ENCODE data around the gene TMEM182.
A peak's percentile ranks its signal among the peaks of the same experiment; 100 is the strongest.

The TMEM182 gene, protein sequence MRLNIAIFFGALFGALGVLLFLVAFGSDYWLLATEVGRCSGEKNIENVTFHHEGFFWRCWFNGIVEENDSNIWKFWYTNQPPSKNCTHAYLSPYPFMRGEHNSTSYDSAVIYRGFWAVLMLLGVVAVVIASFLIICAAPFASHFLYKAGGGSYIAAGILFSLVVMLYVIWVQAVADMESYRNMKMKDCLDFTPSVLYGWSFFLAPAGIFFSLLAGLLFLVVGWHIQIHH

DNA sequence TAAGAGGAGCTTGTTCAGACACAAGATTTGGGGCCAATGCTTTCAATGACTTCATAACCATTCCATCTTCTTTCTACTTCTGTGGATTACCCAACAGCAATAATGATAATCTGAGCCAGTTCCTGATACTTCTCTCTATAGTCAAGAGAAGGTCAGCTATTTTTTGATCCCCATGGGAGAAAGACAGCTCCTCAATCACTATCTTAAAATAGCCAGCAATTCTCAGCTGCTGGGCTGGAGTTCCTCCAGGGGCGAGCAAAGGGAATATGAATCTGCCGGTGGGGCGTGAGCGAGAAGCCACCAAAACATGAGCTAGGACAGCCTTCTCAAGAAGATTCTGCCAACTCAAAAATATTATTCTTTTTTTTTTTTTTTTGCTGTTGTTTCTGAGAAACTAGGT, at the start of gene TMEM182:
Gene TMEM182 (plus strand): TSS at position 269 of the 400 bp plus-strand sequence. CDS start 187 bp downstream, outside the sequence.
- DNase-seq (ENCODE audit: low read depth in 2 of 2), result no peak

DNA sequence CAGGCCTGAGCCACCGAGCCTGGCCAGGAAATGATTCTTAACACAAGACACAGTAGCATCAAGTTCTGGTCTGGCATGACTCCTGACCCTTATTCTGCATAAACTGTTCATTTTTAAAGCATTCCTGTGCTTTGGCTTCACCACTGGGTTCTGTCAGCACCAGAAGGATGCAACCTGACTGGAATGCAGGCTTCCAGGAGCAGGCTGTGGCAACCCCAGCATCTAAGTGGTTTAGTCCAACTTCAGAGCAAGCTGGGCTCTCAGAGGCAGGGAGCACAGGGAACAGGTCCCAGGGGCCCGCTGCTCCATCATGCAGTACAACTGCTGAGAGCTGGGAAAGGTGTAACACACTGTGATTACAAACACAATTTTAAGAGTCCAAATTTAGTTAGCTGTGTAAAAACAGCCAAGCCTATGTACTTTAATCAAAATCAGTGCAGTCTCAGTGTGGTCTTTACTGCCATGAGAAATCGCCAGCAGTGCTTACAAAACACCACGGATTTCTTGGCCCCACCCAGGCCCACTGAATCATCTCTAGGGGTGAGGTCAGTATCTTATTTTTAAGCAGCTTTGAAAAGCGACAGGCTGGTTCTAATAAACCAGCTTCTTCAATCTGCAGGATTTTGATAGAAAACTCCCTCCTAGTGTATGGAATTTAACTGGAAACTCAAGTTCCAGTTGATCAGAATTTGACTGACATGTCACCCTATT, 44.4 kb upstream of the TMEM182 start:
- DNase-seq (ENCODE audit: low read depth in 2 of 2), result no peak

DNA sequence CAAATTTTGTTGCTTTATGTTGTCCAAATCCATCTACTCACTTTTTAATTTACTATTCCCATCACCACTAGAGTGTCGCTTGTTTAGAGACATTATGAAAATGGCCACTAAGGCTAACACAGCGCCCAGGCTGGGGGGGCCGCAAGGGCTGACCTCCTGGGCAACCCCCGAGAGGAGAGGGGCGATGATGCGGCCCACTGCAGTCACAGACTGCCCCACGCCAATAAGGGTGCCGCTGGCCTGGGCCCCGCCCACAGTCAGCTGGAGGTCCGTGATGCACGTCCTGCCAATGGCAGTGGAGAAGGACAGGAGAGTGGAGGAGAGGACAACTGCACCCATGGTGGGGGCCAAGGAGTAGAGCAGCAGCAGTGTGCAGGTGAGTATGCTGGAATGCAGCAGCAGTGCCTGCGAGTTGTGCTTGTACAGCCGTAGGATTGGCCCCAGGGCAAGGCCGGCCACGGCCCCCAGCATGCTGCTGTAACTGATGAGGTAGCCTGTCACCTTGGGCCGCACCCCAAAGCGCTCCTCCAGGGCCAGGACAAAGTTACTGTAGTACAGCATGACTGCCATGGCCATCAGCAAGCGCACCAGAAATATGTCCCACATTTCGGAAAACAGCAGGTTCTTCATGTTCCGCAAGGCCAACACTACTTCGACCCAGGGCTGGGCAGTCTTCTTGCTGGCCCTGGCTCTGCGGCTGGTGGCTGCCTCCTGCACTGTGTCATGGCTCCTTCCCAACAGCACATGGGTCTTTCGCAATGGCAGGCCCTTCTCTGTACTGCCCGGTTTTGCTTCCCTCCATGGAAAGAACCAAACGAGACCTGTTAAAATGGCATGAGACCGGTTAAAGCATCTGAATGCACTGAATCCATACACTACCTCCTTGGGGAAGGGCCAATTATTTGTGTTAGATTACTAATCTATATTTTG, 43.2 kb upstream of the TMEM182 start:
- no peak for DNase-seq (ENCODE audit: low read depth in 2 of 2)

DNA sequence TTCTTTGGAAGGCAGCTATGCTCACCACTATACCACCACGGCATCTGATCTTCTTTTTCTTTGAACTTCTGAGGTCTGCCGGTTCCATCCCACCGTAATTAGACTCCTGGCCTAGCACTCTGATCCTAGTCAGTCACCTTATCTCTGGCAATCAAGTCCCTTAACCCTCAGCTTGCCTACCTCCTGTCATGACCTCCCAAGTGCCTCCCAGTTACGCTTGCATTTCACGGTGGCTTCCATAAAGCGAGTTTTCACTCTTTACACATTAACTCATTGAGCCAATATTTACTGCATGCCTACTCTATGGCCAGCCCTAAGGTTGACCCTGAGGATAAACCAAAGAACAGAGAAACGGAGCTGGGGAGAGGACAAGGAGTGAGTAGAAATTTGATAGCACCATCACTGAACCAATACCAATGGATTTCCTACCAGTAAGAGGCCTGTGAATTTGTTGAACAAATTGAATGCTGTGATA, 37.8 kb upstream of the TMEM182 start:
- no peak for DNase-seq (ENCODE audit: low read depth in 2 of 2)

DNA sequence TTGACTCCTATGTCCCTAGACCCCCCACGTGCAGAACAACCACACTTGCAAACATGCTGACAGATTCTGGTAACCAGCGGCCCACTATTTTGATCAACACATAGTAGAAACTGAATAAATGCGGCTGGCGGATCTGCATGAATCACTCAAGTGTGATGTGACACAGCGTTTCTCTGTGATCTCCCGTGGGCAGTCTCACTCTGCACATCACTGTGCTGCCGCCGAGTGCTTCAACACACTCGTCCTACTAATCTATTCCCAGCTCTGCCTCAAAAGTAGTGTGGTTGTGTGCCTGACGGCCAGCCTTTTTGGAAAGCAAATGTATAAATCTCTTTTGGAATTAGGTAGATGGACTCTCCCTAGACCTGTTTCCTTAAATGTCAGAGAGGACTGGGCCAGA, 37.3 kb upstream of the TMEM182 start:
- no peak for DNase-seq (ENCODE audit: low read depth in 2 of 2)

DNA sequence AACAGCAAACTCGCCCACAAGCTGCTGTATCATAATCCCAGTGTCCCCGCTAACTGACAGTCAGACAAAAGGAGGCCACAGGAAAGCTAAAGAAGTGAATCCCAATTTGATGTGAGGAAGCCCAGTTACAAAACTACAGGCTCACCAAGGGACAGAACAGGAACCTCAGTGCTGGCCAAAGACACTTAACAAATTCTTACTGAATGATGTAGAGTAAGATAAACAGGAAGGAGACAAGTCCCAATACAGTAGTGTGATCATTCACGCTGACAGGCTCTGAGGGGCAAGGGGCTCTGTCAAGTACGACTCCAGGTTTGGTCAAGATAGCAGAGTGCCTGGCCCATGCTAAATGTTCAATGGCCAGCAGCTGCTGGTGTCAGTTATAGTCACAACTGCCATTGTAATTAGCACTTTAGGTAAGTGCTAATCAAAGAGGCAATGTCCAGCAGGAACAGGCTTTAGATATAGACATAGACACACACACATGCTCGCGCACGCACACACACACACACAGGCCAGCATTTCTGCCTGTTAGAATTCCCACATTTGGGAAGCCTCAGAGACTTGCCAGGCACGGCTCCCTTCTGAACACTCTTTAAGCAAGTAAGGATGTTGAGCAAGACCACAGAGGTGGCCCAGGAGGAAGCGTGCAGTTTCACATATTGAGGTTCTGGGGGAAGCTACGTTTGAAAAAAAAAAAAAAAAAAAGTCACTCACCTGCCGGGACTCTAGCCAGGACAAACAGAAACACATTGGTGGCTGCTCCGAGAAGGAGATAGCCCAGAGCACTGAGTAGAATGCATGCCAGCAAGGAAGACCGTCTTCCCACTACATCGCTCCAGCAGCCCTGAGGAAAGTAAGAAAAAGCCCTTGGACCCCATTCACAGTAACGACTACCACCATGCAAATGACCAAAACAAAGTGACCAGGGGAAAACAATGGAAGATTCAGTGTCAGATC, 35.4 kb upstream of the TMEM182 start:
- no peak for DNase-seq (ENCODE audit: low read depth in 2 of 2)

DNA sequence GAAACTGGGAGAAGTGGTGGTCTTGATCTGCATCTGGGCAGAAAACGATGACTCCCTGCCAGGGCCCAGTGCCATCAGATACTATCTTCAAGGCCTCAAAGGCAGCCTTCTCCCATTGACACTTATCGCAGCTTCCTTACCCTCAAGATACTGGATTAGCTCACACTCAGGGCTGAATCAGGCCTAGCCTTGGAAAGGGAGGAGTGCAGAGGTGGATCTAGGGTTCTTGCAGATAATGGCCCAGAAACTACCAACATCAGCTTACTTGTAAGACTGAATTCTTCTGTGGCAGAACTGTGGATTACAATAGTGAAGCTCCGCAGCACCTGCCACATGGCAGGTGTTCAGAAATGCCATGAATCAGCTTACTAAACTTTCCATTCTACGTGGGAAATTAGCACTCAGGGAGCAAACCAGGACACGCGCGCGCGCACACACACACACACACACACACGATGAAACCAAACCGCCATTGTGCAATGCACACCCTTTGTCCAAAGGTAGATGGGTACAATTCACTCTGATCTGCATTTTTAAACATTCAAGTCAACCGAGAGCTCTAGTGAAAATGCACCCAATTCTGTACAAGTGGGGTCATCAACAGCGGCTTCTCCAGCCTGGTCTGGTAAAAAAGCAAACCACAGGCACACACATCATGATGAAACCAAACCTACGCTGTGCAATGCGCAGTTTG, 26.3 kb upstream of the TMEM182 start:
- DNase-seq (ENCODE audit: low read depth in 2 of 2), result no peak

GRCh38 chr2:102736110-102736409, 25.8 kb upstream of the TMEM182 start:
- DNase-seq (ENCODE audit: low read depth in 2 of 2), result no peak

DNA sequence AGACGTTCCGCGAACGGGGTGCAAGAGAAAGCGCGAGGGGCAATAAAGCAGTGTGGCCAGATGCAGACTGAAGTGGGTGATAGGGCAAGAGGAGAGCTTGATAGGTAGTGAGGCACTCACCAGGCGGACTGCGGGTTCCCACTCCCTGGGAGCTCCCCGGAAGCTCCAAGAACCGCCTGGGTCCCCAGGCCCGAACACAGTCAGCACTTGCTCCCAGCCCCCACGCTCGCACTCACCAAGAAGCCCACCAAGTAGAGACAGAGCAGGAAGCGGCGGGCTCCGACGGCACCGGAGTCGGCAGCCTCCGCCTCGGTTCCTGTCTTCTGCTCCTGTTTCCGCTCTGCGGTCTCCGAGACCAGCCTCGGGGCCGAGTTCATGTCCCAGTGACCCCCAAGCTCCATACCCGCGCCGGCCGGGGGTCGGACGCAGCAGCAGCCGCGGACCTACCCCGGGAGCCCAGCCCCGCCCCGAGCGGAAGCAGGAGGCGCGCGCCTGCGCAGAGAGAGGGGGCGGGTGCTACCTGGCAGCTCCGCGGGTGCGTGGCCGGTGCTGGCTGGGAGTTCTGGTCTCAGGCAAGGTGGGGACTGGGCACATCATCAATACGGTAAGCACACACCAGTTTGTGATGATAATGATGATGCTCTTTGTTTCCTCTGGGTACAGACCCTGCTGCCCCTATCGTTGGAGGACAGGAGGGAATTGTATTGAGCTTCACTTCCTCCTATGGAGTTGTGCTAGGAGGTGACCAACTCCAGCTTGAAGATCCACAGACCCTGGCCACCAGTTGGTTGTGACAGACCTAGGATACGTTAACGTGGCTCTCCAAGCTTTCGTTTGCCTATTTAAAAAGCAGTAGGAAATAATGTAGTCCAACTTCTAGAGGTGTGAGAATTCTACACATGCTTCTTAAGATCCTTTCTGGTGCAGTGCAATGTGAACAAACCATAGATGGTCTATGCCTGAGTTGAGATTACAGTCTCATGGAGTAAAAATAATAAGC, 25.1 kb upstream of the TMEM182 start:
- DNase-seq (ENCODE audit: low read depth in 2 of 2), result peak; percentile 64 to 74

DNA sequence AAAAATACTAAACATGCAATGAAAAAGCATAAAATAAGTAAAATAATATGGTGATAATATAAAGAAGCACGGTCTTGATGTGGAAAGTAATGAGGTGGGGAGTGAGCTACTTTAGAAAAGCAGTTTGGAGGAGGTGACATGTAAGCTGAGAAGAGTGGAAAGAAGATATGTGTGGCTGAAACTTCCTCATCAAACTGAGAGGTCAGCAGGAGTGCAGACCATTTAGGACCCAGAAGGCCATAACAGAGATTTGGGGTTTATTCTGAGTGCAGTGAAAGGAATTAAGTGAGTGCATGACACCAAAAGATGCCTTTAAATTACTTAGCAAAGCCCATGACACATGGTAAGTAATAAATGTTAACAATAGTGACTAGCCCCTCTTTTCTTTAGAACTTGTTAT, 24.4 kb upstream of the TMEM182 start:
- DNase-seq (ENCODE audit: low read depth in 2 of 2), result no peak

DNA sequence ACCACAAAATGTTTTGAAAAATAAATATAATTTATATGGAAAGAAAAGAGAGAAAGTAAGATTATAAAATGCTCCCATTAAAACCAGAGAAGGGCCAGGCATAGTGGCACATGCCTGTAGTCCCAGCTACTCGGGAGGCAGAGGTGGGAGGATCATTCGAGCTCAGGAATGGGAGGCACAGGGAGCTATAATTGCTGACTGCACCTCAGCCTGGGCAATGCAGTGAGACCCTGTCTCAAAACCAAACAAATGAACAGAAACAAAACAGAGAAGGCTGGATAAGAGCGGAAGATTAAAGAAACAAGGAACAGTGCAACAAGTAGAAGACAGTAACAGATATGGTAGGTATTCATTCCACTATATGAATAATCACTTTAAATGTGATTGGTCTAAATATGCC, 18.6 kb upstream of the TMEM182 start:
- DNase-seq (ENCODE audit: low read depth in 2 of 2), result no peak

DNA sequence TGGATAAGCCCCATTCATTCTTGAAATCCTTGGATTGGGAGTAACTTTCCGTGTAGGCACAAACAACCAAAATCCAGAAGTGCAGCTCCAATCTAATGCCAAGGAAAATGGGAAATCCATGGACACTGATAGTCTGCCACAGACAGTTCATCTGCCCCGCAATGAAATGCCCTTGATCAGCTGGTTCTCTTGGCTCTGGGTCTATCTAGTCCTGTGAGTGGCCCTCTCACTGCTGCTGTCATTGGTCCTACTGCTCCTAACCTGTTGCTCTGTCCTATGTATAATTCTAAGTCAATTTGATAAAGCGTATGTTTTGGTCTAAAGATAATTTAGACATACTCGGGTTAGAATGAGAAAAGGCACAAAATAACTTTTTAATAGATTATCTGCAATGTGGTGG, 13.7 kb upstream of the TMEM182 start:
- DNase-seq (ENCODE audit: low read depth in 2 of 2), result no peak

GRCh38 chr2:102749938-102750337, 11.9 kb upstream of the TMEM182 start:
- no peak for DNase-seq (ENCODE audit: low read depth in 2 of 2)

- DNase-seq (ENCODE audit: low read depth in 2 of 2), result no peak
Observed at GRCh38 chr2:102753563-102754159, 8.2 kb upstream of the TMEM182 start.

DNA sequence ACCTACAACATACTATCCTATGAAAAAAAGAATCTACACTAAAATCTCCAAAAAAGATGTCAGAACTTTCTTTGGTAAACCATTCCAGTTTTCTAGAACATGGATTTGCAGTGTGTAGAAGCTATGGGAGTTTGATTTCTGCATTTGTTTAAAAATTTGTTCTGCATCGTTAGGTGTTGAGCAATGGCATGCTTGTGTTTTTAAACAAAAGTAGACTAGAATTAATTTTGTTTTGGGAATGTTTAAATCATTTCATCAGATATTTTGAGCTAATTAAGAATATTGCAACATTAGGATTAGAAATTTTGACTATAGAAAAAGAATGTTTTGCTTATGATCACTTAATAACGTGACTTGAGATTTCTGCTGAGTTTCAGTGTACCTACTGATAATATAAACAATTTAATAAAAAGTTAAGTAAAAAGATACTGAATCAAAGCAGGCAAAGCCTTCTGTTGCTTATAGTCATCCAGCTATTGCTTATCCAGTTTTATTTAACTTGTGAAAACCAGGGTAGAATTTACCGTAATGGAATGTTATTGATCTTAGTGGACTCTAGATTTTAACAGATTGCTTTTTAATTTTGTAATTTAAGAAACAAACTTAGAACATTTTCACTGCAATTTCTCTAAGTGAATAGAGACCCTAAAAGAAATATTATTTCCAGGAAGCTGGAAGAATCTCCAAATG, 7.2 kb upstream of the TMEM182 start:
- no peak for DNase-seq (ENCODE audit: low read depth in 2 of 2)

GRCh38 chr2:102755284-102755683, 6.5 kb upstream of the TMEM182 start:
- no peak for DNase-seq (ENCODE audit: low read depth in 2 of 2)

DNA sequence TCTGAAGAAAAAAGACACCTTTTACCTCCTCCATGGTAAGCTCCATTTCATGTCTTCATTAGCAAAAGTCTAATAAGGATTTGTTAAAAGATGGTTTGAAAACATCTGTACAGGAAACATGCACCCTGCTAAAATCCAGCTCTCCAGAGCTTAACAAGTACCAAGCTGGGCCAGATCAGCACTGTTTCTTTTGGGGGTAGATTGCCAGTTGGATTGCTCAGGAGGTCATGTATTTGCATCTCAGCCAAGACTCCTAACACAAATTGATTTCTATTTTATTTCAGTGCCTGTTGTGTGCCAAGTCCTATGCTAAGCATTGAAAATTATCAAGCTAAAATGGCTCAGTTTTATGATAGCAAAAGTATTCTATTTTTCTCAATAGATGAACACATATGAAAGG, 3.4 kb upstream of the TMEM182 start:
- no peak for DNase-seq (ENCODE audit: low read depth in 2 of 2)

DNA sequence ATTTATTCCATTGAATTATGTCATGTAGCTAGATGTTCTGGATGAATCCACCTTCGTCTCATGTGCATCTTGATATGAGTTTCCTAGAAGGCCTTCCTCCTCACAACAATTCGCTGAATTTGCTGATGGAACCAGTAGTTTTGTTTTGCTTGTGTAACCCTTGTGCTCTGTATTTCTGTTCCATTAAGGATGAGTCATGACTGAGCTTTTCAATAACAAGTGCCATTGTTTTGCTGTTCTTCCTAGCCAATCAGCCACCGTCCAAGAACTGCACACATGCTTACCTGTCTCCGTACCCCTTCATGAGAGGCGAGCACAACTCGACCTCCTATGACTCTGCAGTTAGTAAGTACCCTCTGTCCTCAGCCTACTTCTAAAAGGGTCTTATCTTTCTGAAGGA, 2.3 kb downstream of the TMEM182 start:
- no peak for DNase-seq (ENCODE audit: low read depth in 2 of 2)

DNA sequence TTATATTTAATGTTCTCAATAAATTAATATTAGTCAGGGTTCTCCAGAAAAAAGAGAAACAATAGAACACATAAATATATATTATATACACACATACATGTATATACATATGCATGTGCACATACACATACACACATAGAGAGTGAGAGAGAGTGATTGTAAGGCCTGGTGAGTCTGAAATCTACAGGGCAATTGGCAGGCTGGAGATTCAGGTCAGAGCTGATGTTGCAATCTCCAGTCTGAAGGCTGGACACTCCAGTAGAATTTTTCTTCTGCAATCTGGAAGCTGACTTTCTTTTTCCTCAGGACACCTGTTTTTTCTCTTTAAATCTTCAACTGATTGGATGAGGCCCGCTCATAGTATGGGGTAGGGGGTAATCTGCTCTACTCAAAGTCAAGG, 3.2 kb downstream of the TMEM182 start:
- DNase-seq (ENCODE audit: low read depth in 2 of 2), result no peak

All from stimulated activated CD8-positive, alpha-beta memory T cell treated with anti-CD3 and anti-CD28 coated beads, Interleukin-7, amount 100 ng/mL, for 1 hour (primary cell).